Measurements from ENCODE around the gene CHCT1. TPM values are rescaled to one million over a fixed set of nuclear protein-coding genes. Genes with fewer than 3 reads are reported as not detected.
"Not testable (repeated sequence)": the region's sequence is repeated elsewhere in the genome, so short reads cannot be mapped to it uniquely, and the experiment has no call there.

Gene CHCT1
- polyA plus RNA-seq (2013, experiment 1 of 2): 0.17 TPM
- polyA plus RNA-seq (2013, experiment 2 of 2): 0.25 TPM

DNA sequence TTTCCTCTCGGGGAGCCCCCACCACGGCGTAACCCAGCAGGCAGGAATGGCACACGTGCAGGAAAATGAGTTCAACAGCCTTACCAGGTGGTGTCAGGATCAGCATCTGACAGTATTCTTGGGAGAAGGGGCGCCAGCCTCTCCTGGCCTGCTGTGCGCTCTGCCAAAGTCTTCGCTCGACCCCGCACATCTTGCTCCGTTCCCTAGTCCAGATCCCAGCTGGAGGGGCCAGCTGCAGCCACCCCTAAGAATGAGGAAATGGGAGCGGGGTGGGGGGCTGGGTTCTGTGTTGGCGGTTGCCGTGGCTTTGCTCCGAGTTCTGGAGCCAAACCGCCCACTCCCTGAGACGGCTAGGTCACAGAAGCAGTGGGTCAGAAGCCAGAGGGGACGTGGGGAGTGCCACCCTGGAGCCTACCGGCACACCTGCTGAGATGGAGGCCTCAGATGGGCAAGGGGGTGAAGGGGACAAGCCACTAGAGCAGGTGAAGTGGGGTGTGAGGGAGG is at the start of gene CHCT1:
Gene CHCT1 (plus strand): TSS at position 328 of the 504 bp plus-strand sequence. CDS start 104 bp downstream, at position 432.
- H3K18ac ChIP-seq (ENCODE audit: low read length): peak within 1 kb of the TSS; percentile 97
- peak within 1 kb of the TSS; percentile 98 for H2BK15ac ChIP-seq (ENCODE audit: low read length)
- peak within 1 kb of the TSS; percentile 97 for H2BK12ac ChIP-seq (ENCODE audit: low read length)
- H3K4ac ChIP-seq (ENCODE audit: low read length): no peak within 1 kb of the TSS
- H2AK5ac ChIP-seq (ENCODE audit: low read depth, low read length): peak within 1 kb of the TSS; percentile 52
- H4K91ac ChIP-seq (ENCODE audit: low read depth, low read length, poor library complexity): peak within 1 kb of the TSS; percentile 72
- peak within 1 kb of the TSS; percentile 72 for H2BK120ac ChIP-seq (ENCODE audit: low read depth, low read length)
- peaks cover 3 to 5% of the 10 kb centered on the region in 2 donors for H3K4me1 ChIP-seq (ENCODE audit: control insufficient read depth in 2 of 2, insufficient read depth in 1 of 2, low read depth in 1 of 2, low read length in 2 of 2)
- no peak for DNase-seq (ENCODE audit: low spot score)
- H3K9me3 ChIP-seq (replicated peaks in 1 of 2; ENCODE audit: control insufficient read depth in 2 of 2, insufficient read depth in 1 of 2, low read depth in 1 of 2, low read length in 2 of 2): no peaks in the 10 kb centered on the region
- H3K9ac ChIP-seq (ENCODE audit: low read depth, low read length, poor library complexity): peak within 1 kb of the TSS; percentile 70
- peak within 1 kb of the TSS; percentile 83 for H3K4me2 ChIP-seq (ENCODE audit: insufficient read depth, low read length, poor library complexity, severe bottlenecking)
- H3K14ac ChIP-seq (ENCODE audit: low read length): peak within 1 kb of the TSS; percentile 84
- H3K23ac ChIP-seq (ENCODE audit: low read depth, low read length, poor library complexity): peak within 1 kb of the TSS; percentile 73
- peak within 1 kb of the TSS; percentile 91 for H2AFZ ChIP-seq (ENCODE audit: low read length)
- peak within 1 kb of the TSS; percentile 73 for H3K27ac ChIP-seq (replicated peaks; ENCODE audit: low read length)
- H2BK5ac ChIP-seq (ENCODE audit: low read length): peak within 1 kb of the TSS; percentile 53
- no peaks in the 10 kb centered on the region for H3K79me1 ChIP-seq (ENCODE audit: low read depth, low read length)
- peak within 1 kb of the TSS; percentile 34 to 81 for H3K4me3 ChIP-seq (ENCODE audit: low read length in 2 of 2)
- no peaks in the 10 kb centered on the region for H3K36me3 ChIP-seq (replicated peaks in 1 of 2; ENCODE audit: control insufficient read depth in 2 of 2, insufficient read depth in 2 of 2, low read length in 2 of 2)
- H3K27me3 ChIP-seq (ENCODE audit: control insufficient read depth in 3 of 3, insufficient read depth in 3 of 3, low read depth in 1 of 3, low read length in 3 of 3): peaks cover 0 to 5% (median 2%) of the 10 kb centered on the region in 3 experiments
- no CpG with 5 or more reads among the region's 18 CpGs for WGBS, 2 donors (ENCODE audit: extremely low coverage in 2 of 2, insufficient read length in 2 of 2, insufficient replicate concordance in 1 of 2)
- H4K8ac ChIP-seq (ENCODE audit: low read depth, low read length): peak within 1 kb of the TSS; percentile 82

DNA sequence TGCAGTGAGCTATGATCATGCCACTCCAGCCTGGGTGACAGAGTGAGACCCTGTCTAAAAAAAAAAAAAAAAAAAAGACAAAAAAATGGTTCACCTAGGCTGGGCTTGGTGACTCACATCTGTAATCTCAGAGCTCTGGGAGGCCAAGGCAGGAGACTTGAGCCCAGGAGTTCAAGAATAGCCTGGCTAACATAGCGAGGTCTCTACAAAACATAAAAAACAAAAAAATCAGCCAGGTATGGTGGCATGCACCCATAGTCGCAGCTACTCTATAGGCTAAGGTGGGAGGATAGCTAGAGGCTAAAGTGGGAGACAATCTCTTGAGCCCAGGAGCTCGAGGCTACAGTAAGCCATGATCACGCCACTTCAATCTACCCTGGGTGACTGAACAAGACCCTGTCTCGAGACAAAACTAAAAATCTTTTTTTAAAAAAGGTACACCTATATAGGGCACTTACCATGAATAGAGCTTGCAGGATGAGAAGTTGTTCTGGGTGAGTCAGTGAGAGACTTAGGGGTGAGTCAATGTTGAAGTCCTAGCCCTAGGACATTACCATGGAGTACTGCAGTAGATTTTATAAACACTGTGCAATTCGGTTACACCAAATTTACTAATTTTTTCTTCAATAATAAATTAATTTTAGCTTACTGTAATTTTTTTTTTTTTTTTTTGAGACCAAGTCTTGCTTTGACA is 49.4 kb upstream of the CHCT1 start:
- Histone ChIP-seq H2BK120ac (ENCODE audit: low read depth, low read length) (no peak overlapping the region), H3K4me3 (ENCODE audit: low read length in 2 of 2) (no peak overlapping the region), H3K9ac (ENCODE audit: low read depth, low read length, poor library complexity) (no peak overlapping the region), H2BK12ac (ENCODE audit: low read length) (no peak overlapping the region), H3K36me3 (replicated peaks in 1 of 2; ENCODE audit: control insufficient read depth in 2 of 2, insufficient read depth in 2 of 2, low read length in 2 of 2) (no peaks in the 10 kb centered on the region), H2AFZ (ENCODE audit: low read length) (no peak overlapping the region), H4K91ac (ENCODE audit: low read depth, low read length, poor library complexity) (no peak overlapping the region), H3K23ac (ENCODE audit: low read depth, low read length, poor library complexity) (no peak overlapping the region), H3K27ac (replicated peaks; ENCODE audit: low read length) (no peak overlapping the region), H3K27me3 (ENCODE audit: control insufficient read depth in 3 of 3, insufficient read depth in 3 of 3, low read depth in 1 of 3, low read length in 3 of 3) (no peaks in the 10 kb centered on the region), H2BK15ac (ENCODE audit: low read length) (no peak overlapping the region), H3K18ac (ENCODE audit: low read length) (no peak overlapping the region), H2BK5ac (ENCODE audit: low read length) (no peak overlapping the region), H4K8ac (ENCODE audit: low read depth, low read length) (no peak overlapping the region), H3K4me2 (ENCODE audit: insufficient read depth, low read length, poor library complexity, severe bottlenecking) (no peak overlapping the region), H3K9me3 (replicated peaks in 1 of 2; ENCODE audit: control insufficient read depth in 2 of 2, insufficient read depth in 1 of 2, low read depth in 1 of 2, low read length in 2 of 2) (no peaks in the 10 kb centered on the region), H3K79me1 (ENCODE audit: low read depth, low read length) (no peaks in the 10 kb centered on the region), H3K14ac (ENCODE audit: low read length) (no peak overlapping the region), H3K4me1 (ENCODE audit: control insufficient read depth in 2 of 2, insufficient read depth in 1 of 2, low read depth in 1 of 2, low read length in 2 of 2) (no peaks in the 10 kb centered on the region), H3K4ac (ENCODE audit: low read length) (no peak overlapping the region), H2AK5ac (ENCODE audit: low read depth, low read length) (no peak overlapping the region)
- no CpG with 5 or more reads among the region's 6 CpGs for WGBS, 2 donors (ENCODE audit: extremely low coverage in 2 of 2, insufficient read length in 2 of 2, insufficient replicate concordance in 1 of 2)
- DNase-seq (ENCODE audit: low spot score): no peak

DNA sequence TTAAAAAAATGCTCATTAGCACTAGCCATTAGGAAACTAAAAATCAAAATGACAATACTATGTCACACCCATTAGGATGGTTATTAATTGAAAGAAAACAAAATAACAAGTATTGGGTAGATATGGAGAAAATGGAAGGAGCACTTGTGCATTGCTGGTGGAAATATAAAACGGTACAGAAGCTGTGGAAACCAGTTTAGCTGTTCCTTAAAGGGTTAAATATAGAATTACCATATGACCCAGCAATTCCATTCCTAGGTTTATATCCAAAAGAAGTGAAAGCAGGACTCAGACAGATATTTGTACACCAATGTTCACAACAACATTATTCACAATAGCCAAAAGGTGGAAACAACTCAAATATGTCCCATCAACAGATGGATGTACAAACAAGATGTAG is 44.1 kb upstream of the CHCT1 start:
- not testable (repeated sequence) for H3K4ac ChIP-seq (ENCODE audit: low read length); H3K4me2 ChIP-seq (ENCODE audit: insufficient read depth, low read length, poor library complexity, severe bottlenecking)
- no CpG with 5 or more reads among the region's 1 CpG for WGBS, 2 donors (ENCODE audit: extremely low coverage in 2 of 2, insufficient read length in 2 of 2, insufficient replicate concordance in 1 of 2)

DNA sequence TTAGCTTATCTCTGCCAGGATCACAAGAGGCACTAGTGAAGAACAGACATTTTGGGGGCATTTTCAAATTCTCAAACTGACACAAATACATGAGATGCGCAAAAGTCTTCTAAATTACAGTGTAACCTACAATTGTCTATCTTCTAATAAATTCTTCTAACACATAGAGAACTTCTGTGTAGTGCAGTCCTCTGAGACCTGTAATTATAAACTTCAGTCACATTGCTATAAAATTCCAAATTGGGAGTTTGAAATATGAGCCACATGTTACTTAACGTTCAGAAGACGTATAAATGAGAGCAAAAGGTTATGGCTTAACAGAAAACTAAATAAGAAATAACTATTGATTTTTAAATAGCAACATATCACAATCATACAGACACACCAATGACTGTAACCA is 42.8 kb upstream of the CHCT1 start:
- H3K14ac ChIP-seq (ENCODE audit: low read length); H2BK15ac ChIP-seq (ENCODE audit: low read length); H3K4ac ChIP-seq (ENCODE audit: low read length); H3K23ac ChIP-seq (ENCODE audit: low read depth, low read length, poor library complexity); H3K9ac ChIP-seq (ENCODE audit: low read depth, low read length, poor library complexity); H3K27ac ChIP-seq (replicated peaks; ENCODE audit: low read length); H4K91ac ChIP-seq (ENCODE audit: low read depth, low read length, poor library complexity); H2BK120ac ChIP-seq (ENCODE audit: low read depth, low read length); H3K4me2 ChIP-seq (ENCODE audit: insufficient read depth, low read length, poor library complexity, severe bottlenecking); H2AFZ ChIP-seq (ENCODE audit: low read length); H3K4me3 ChIP-seq (ENCODE audit: low read length in 2 of 2); H3K4me1 ChIP-seq (ENCODE audit: control insufficient read depth in 2 of 2, insufficient read depth in 1 of 2, low read depth in 1 of 2, low read length in 2 of 2); H3K79me1 ChIP-seq (ENCODE audit: low read depth, low read length); H3K18ac ChIP-seq (ENCODE audit: low read length); H2AK5ac ChIP-seq (ENCODE audit: low read depth, low read length); H3K36me3 ChIP-seq (replicated peaks in 1 of 2; ENCODE audit: control insufficient read depth in 2 of 2, insufficient read depth in 2 of 2, low read length in 2 of 2); H3K27me3 ChIP-seq (ENCODE audit: control insufficient read depth in 3 of 3, insufficient read depth in 3 of 3, low read depth in 1 of 3, low read length in 3 of 3); H2BK5ac ChIP-seq (ENCODE audit: low read length); H4K8ac ChIP-seq (ENCODE audit: low read depth, low read length); H3K9me3 ChIP-seq (replicated peaks in 1 of 2; ENCODE audit: control insufficient read depth in 2 of 2, insufficient read depth in 1 of 2, low read depth in 1 of 2, low read length in 2 of 2); H2BK12ac ChIP-seq (ENCODE audit: low read length); DNase-seq (ENCODE audit: low spot score): not testable (repeated sequence)
- WGBS, 2 donors (ENCODE audit: extremely low coverage in 2 of 2, insufficient read length in 2 of 2, insufficient replicate concordance in 1 of 2): no CpG with 5 or more reads among the region's 3 CpGs

More for the DNA sequence above, 44.1 kb upstream of the CHCT1 start:
- not testable (repeated sequence) for H2AFZ ChIP-seq (ENCODE audit: low read length); H3K9me3 ChIP-seq (replicated peaks in 1 of 2; ENCODE audit: control insufficient read depth in 2 of 2, insufficient read depth in 1 of 2, low read depth in 1 of 2, low read length in 2 of 2); H3K4me1 ChIP-seq (ENCODE audit: control insufficient read depth in 2 of 2, insufficient read depth in 1 of 2, low read depth in 1 of 2, low read length in 2 of 2); H3K36me3 ChIP-seq (replicated peaks in 1 of 2; ENCODE audit: control insufficient read depth in 2 of 2, insufficient read depth in 2 of 2, low read length in 2 of 2); H3K18ac ChIP-seq (ENCODE audit: low read length); H2AK5ac ChIP-seq (ENCODE audit: low read depth, low read length); H4K91ac ChIP-seq (ENCODE audit: low read depth, low read length, poor library complexity); H3K14ac ChIP-seq (ENCODE audit: low read length); H3K9ac ChIP-seq (ENCODE audit: low read depth, low read length, poor library complexity); H2BK120ac ChIP-seq (ENCODE audit: low read depth, low read length); H3K23ac ChIP-seq (ENCODE audit: low read depth, low read length, poor library complexity); H3K27me3 ChIP-seq (ENCODE audit: control insufficient read depth in 3 of 3, insufficient read depth in 3 of 3, low read depth in 1 of 3, low read length in 3 of 3); H3K4me3 ChIP-seq (ENCODE audit: low read length in 2 of 2); H2BK5ac ChIP-seq (ENCODE audit: low read length); H2BK15ac ChIP-seq (ENCODE audit: low read length); H4K8ac ChIP-seq (ENCODE audit: low read depth, low read length); DNase-seq (ENCODE audit: low spot score); H3K79me1 ChIP-seq (ENCODE audit: low read depth, low read length); H3K27ac ChIP-seq (replicated peaks; ENCODE audit: low read length); H2BK12ac ChIP-seq (ENCODE audit: low read length)

Data from neuronal stem cell (in vitro differentiated cells).